Thyroid gland (tissue), 4 donors: ENCODE measurements around the gene ZNF701.

Experiments used
- CTCF ChIP-seq, 6 experiments: fragments of 200-600 bp in 3 of 6; fragments of 450-650 bp in 3 of 6; sonication (generic) in 3 of 6; IDR thresholded peaks; one replicate each; pipeline ENCODE4 v1.5.1; 2016 to 2019; ENCODE audit warnings: antibody characterized with exemption in 6 of 6, mild to moderate bottlenecking in 2 of 6, inconsistent platforms in 1 of 6, moderate library complexity in 1 of 6
- POLR2A ChIP-seq, 2 donors: fragments of 450-650 bp; IDR thresholded peaks; one replicate each; pipeline ENCODE4 v1.6.1; 2017; ENCODE audit warnings: antibody characterized with exemption in 2 of 2, mild to moderate bottlenecking in 2 of 2, moderate library complexity in 1 of 2

- peak in 1 of 6 experiments; percentile 26 for TF ChIP-seq CTCF (IDR thresholded peaks at IDR 0.05)
- TF ChIP-seq POLR2A (IDR thresholded peaks at IDR 0.05), result no peak
These were observed 20.6 kb downstream of the ZNF701 start for GRCh38 chr19:52590728-52591127.
